ENCODE measurements around the gene SGSM1. TPM values are rescaled to one million over a fixed set of nuclear protein-coding genes. Genes with fewer than 3 reads are reported as not detected.

Gene SGSM1
- total and polyA plus RNA-seq, 2 experiments from 2014 or later: 0.39 TPM; not detected in 1

- no peaks in the 10 kb centered on the region for H3K27me3 ChIP-seq
- H3K4me3 ChIP-seq: no peak overlapping the region
- DNase-seq (ENCODE audit: low read depth in 1 of 2, low spot score in 1 of 2): no peak
- H3K36me3 ChIP-seq: no peaks in the 10 kb centered on the region
- no peaks in the 10 kb centered on the region for H3K9me3 ChIP-seq (ENCODE audit: low read depth)
- no peak for TF ChIP-seq CTCF (IDR thresholded peaks at IDR 0.05; ENCODE audit: low read depth, low read length)
- H3K27ac ChIP-seq: no peak overlapping the region
- no peaks in the 10 kb centered on the region for H3K4me1 ChIP-seq (ENCODE audit: low read depth)
These were observed 122.3 kb downstream of the SGSM1 start for GRCh38 chr22:24928322-24928721.

- no peak for TF ChIP-seq CTCF (IDR thresholded peaks at IDR 0.05; ENCODE audit: low read depth, low read length)
- no peaks in the 10 kb centered on the region for H3K27me3 ChIP-seq
- no peaks in the 10 kb centered on the region for H3K4me1 ChIP-seq (ENCODE audit: low read depth)
- no peak for DNase-seq (ENCODE audit: low read depth in 1 of 2, low spot score in 1 of 2)
- H3K27ac ChIP-seq: no peak overlapping the region
- H3K4me3 ChIP-seq: no peak overlapping the region
- no peaks in the 10 kb centered on the region for H3K9me3 ChIP-seq (ENCODE audit: low read depth)
- H3K36me3 ChIP-seq: no peaks in the 10 kb centered on the region
These were observed 124.7 kb downstream of the SGSM1 start for GRCh38 chr22:24930678-24931077.

- no peaks in the 10 kb centered on the region for H3K36me3 ChIP-seq
- no peak overlapping the region for H3K27ac ChIP-seq
- no peak overlapping the region for H3K4me3 ChIP-seq
- no peak for TF ChIP-seq CTCF (IDR thresholded peaks at IDR 0.05; ENCODE audit: low read depth, low read length)
- H3K9me3 ChIP-seq (ENCODE audit: low read depth): no peaks in the 10 kb centered on the region
- no peaks in the 10 kb centered on the region for H3K4me1 ChIP-seq (ENCODE audit: low read depth)
- no peaks in the 10 kb centered on the region for H3K27me3 ChIP-seq
- DNase-seq (ENCODE audit: low read depth in 1 of 2, low spot score in 1 of 2): no peak
These were observed 129.9 kb downstream of the SGSM1 start for GRCh38 chr22:24935771-24936483.

- H3K36me3 ChIP-seq: no peaks in the 10 kb centered on the region
- H3K27ac ChIP-seq: no peak overlapping the region
- DNase-seq (ENCODE audit: low read depth in 1 of 2, low spot score in 1 of 2): peak; percentile 29 to 52
- H3K4me1 ChIP-seq (ENCODE audit: low read depth): no peaks in the 10 kb centered on the region
- TF ChIP-seq CTCF (IDR thresholded peaks at IDR 0.05; ENCODE audit: low read depth, low read length): peak; percentile 57
- H3K4me3 ChIP-seq: no peak overlapping the region
- no peaks in the 10 kb centered on the region for H3K27me3 ChIP-seq
- H3K9me3 ChIP-seq (ENCODE audit: low read depth): no peaks in the 10 kb centered on the region
These were observed 131.1 kb downstream of the SGSM1 start for GRCh38 chr22:24937114-24937513.

- no peak overlapping the region for H3K4me3 ChIP-seq
- DNase-seq (ENCODE audit: low read depth in 1 of 2, low spot score in 1 of 2): peak; percentile 60 to 72
These were observed 132.8 kb downstream of the SGSM1 start for GRCh38 chr22:24938741-24939341.

More at GRCh38 chr22:24938741-24939341, 132.8 kb downstream of the SGSM1 start:
- H3K27ac ChIP-seq: no peak overlapping the region
- TF ChIP-seq CTCF (IDR thresholded peaks at IDR 0.05; ENCODE audit: low read depth, low read length): peak; percentile 75
- H3K4me1 ChIP-seq (ENCODE audit: low read depth): no peaks in the 10 kb centered on the region
- H3K9me3 ChIP-seq (ENCODE audit: low read depth): no peaks in the 10 kb centered on the region
- no peaks in the 10 kb centered on the region for H3K36me3 ChIP-seq
- H3K27me3 ChIP-seq: no peaks in the 10 kb centered on the region

All from cardiac muscle cell (in vitro differentiated cells and primary cell).